H1 (cell line): ENCODE data around the gene KIF1B. TPM values are rescaled to one million over a fixed set of nuclear protein-coding genes. Genes with fewer than 3 reads are reported as not detected.

Source experiments
- CTCF ChIA-PET: fragments of 300-600 bp; sonication (Branson Sonifier 250); formaldehyde crosslinking; loops from one replicate; lab custom pipeline; 2021; ENCODE audit not compliant: partially characterized antibody; lab: Charles Lee
- POLR2A ChIA-PET: fragments of 300-600 bp; sonication (Branson Sonifier 250); formaldehyde crosslinking; loops from one replicate; lab custom pipeline; 2021; ENCODE audit warnings: inconsistent platforms; ENCODE audit not compliant: partially characterized antibody; lab: Charles Lee
- DNase-seq, 2 experiments: peaks; one replicate each; pipeline versions ENCODE4 v3.0.0 to v3.0.0-alpha.2; 2010 to 2022; ENCODE audit warnings: low spot score in 2 of 2, low read depth in 1 of 2, mixed read lengths in 1 of 2
- FAIRE-seq: peaks from 2 replicates; lab custom pipeline; 2011; peaks lifted over from hg19 to GRCh38; lab: Jason Lieb, UNC
- H2AFZ ChIP-seq: 2 replicates; pipeline ENCODE4 v1.8.1; 2012; ENCODE audit warnings: low read length, inconsistent platforms
- H2AK5ac ChIP-seq: 2 replicates; pipeline ENCODE4 v1.6.1; 2013; ENCODE audit warnings: low read depth, low read length
- H2BK120ac ChIP-seq: replicated peaks from 2 replicates; pipeline ENCODE3; 2013; ENCODE audit warnings: low read depth, low read length, inconsistent platforms
- H2BK12ac ChIP-seq: 2 replicates; pipeline ENCODE4 v1.6.1; 2013; ENCODE audit warnings: low read depth, low read length
- H2BK15ac ChIP-seq: 2 replicates; pipeline ENCODE4 v1.6.1; 2013; ENCODE audit warnings: low read length
- H2BK20ac ChIP-seq: 2 replicates; pipeline ENCODE4 v1.6.1; 2013; ENCODE audit warnings: low read length
- H2BK5ac ChIP-seq: 2 replicates; pipeline ENCODE4 v1.6.1; 2013; ENCODE audit warnings: low read depth, low read length
- H3K14ac ChIP-seq: 2 replicates; pipeline ENCODE4 v1.6.1; 2013; ENCODE audit warnings: inconsistent platforms; ENCODE audit not compliant: insufficient read length
- H3K18ac ChIP-seq: 2 replicates; pipeline ENCODE4 v1.6.1; 2013; ENCODE audit warnings: low read length; ENCODE audit errors: extremely low read depth
- H3K23ac ChIP-seq: 2 replicates; pipeline ENCODE4 v1.6.1; 2013; ENCODE audit warnings: inconsistent platforms; ENCODE audit not compliant: insufficient read length
- H3K23me2 ChIP-seq: 2 replicates; pipeline ENCODE4 v1.6.1; 2013; ENCODE audit warnings: low read depth, low read length
- H3K27ac ChIP-seq: 2 replicates; pipeline ENCODE4 v1.6.1; 2011; ENCODE audit warnings: low read depth, low read length, inconsistent platforms
- H3K27me3 ChIP-seq, 4 experiments: replicated peaks in 1 of 4; 1 replicate in 1 of 4; 2 replicates in 3 of 4; pipeline versions ENCODE4 v1.6.1 to v1.8.1; 2011 to 2013; ENCODE audit warnings: low read length in 3 of 4, mild to moderate bottlenecking in 3 of 4, inconsistent platforms in 2 of 4, mixed read lengths in 2 of 4, moderate library complexity in 1 of 4; ENCODE audit not compliant: control insufficient read depth in 3 of 4, insufficient read depth in 3 of 4; ENCODE audit errors: extremely low read depth in 1 of 4
- H3K36me3 ChIP-seq, 4 experiments: 2 replicates each; pipeline versions ENCODE4 v1.6.1 to v1.8.1; 2011 to 2013; ENCODE audit warnings: mild to moderate bottlenecking in 4 of 4, low read length in 3 of 4, moderate library complexity in 2 of 4, control low read depth in 1 of 4, inconsistent platforms in 1 of 4; ENCODE audit not compliant: insufficient read depth in 4 of 4, control insufficient read depth in 2 of 4
- H3K4ac ChIP-seq: replicated peaks from 2 replicates; pipeline ENCODE3; 2013; ENCODE audit warnings: low read length, low read depth, mixed read lengths, inconsistent platforms; ENCODE audit not compliant: insufficient read length
- H3K4me1 ChIP-seq, 4 experiments: replicated peaks in 1 of 4; 1 replicate in 1 of 4; 2 replicates in 3 of 4; pipeline versions ENCODE4 v1.6.1 to v1.8.1; 2011 to 2013; ENCODE audit warnings: low read length in 3 of 4, inconsistent platforms in 2 of 4, mixed read lengths in 1 of 4; ENCODE audit not compliant: insufficient read depth in 4 of 4, control insufficient read depth in 3 of 4
- H3K4me2 ChIP-seq, 2 experiments: 2 replicates each; pipeline versions ENCODE4 v1.6.1 to v1.8.1; 2011 to 2013; ENCODE audit warnings: low read depth in 2 of 2, low read length in 2 of 2, control low read depth in 1 of 2, inconsistent platforms in 1 of 2, mild to moderate bottlenecking in 1 of 2; ENCODE audit not compliant: insufficient read depth in 1 of 2
- H3K4me3 ChIP-seq, 4 experiments: fragments of 200-600, 300-600 bp in 1 of 4; sonication (generic), shearing (Covaris generic), sonication (Bioruptor Twin) in 1 of 4; 2 replicates each; pipeline versions ENCODE4 v1.5.1 to v1.8.1; 2011 to 2016; ENCODE audit warnings: low read length in 4 of 4, low read depth in 3 of 4, control low read depth in 2 of 4, inconsistent platforms in 2 of 4, mild to moderate bottlenecking in 2 of 4, mixed read lengths in 1 of 4, moderate library complexity in 1 of 4; ENCODE audit not compliant: insufficient read depth in 2 of 4; ENCODE audit errors: extremely low read depth in 1 of 4
- H3K56ac ChIP-seq: replicated peaks from 2 replicates; pipeline ENCODE3; 2013; ENCODE audit warnings: low read depth, mild to moderate bottlenecking, mixed read lengths, low read length, inconsistent platforms; ENCODE audit not compliant: insufficient read length
- H3K79me1 ChIP-seq: 2 replicates; pipeline ENCODE4 v1.6.1; 2013; ENCODE audit warnings: low read depth, low read length, control low read depth
- H3K79me2 ChIP-seq, 2 experiments: 2 replicates each; pipeline versions ENCODE4 v1.6.1 to v1.8.1; 2012 to 2013; ENCODE audit warnings: low read length in 2 of 2, mild to moderate bottlenecking in 2 of 2, inconsistent platforms in 1 of 2; ENCODE audit not compliant: insufficient read depth in 2 of 2, control insufficient read depth in 1 of 2
- H3K9ac ChIP-seq, 4 experiments: replicated peaks in 1 of 4; 1 replicate in 1 of 4; 2 replicates in 3 of 4; pipeline versions ENCODE4 v1.6.1 to v1.8.1; 2011 to 2013; ENCODE audit warnings: low read depth in 3 of 4, low read length in 3 of 4, control low read depth in 2 of 4, mild to moderate bottlenecking in 2 of 4, moderate library complexity in 2 of 4, inconsistent platforms in 1 of 4; ENCODE audit errors: extremely low read depth in 1 of 4
- H3K9me3 ChIP-seq, 2 experiments: 2 replicates each; pipeline versions ENCODE4 v1.6.1 to v1.8.1; 2012 to 2013; ENCODE audit warnings: mild to moderate bottlenecking in 2 of 2, moderate library complexity in 2 of 2, control low read depth in 1 of 2, inconsistent platforms in 1 of 2, low read depth in 1 of 2, low read length in 1 of 2, mixed read lengths in 1 of 2; ENCODE audit not compliant: insufficient read depth in 2 of 2
- H4K20me1 ChIP-seq, 2 experiments: replicated peaks in 1 of 2; 2 replicates each; pipeline versions ENCODE3 to v1.8.1; 2011 to 2013; ENCODE audit warnings: inconsistent platforms in 2 of 2, low read length in 2 of 2, mild to moderate bottlenecking in 1 of 2; ENCODE audit not compliant: insufficient read depth in 2 of 2, control insufficient read depth in 1 of 2
- H4K5ac ChIP-seq: 2 replicates; pipeline ENCODE4 v1.6.1; 2013; ENCODE audit warnings: low read length, low read depth, mixed read lengths, inconsistent platforms; ENCODE audit not compliant: insufficient read length
- H4K8ac ChIP-seq: 2 replicates; pipeline ENCODE4 v1.8.0; 2013; ENCODE audit warnings: mild to moderate bottlenecking, moderate library complexity, low read length, inconsistent platforms; ENCODE audit not compliant: insufficient read depth; ENCODE audit errors: extremely low read depth
- H4K91ac ChIP-seq: replicated peaks from 2 replicates; pipeline ENCODE3; 2013; ENCODE audit warnings: low read length, mixed read lengths, inconsistent platforms; ENCODE audit not compliant: insufficient read length
- RFX5 ChIP-seq: IDR thresholded peaks from 2 replicates; pipeline ENCODE4 v1.6.1; 2011; ENCODE audit warnings: low read depth, low read length, improper control_type of control experiment, borderline replicate concordance
- RXRA ChIP-seq: IDR thresholded peaks from 2 replicates; pipeline ENCODE4 v1.6.1; 2011; ENCODE audit warnings: low read depth, mild to moderate bottlenecking, low read length, moderate library complexity; ENCODE audit not compliant: insufficient read depth
- TCF12 ChIP-seq: IDR thresholded peaks from 2 replicates; pipeline ENCODE4 v1.6.1; 2011; ENCODE audit warnings: low read depth, mild to moderate bottlenecking, low read length
- YY1 ChIP-seq: IDR thresholded peaks from 2 replicates; pipeline ENCODE4 v1.6.1; 2011; ENCODE audit warnings: low read depth, mild to moderate bottlenecking, low read length
- WGBS, 2 experiments: shearing (Covaris generic) in 1 of 2; methylation state at CpG; one replicate each; pipeline versions ENCODE4 v1.1.6 to v1.1.7; 2013 to 2015; ENCODE audit warnings: low lambda C conversion rate in 2 of 2, mixed read lengths in 2 of 2, inconsistent platforms in 1 of 2, low coverage in 1 of 2, missing lambda C conversion rate in 1 of 2; ENCODE audit not compliant: insufficient replicate concordance in 2 of 2, insufficient coverage in 1 of 2, insufficient read length in 1 of 2; ENCODE audit errors: extremely low coverage in 1 of 2, missing lambda C conversion rate in 1 of 2; 5-methylcytosine and 5-hydroxymethylcytosine counted together
- polyA plus RNA-seq, 7 experiments: library from polyadenylated mRNA; depleted of rRNA in 3 of 7; stranded (reverse) in 5 of 7; unstranded in 2 of 7; fragments of >200 nt in 5 of 7; fragments of 200-250 nt in 2 of 7; gene quantifications; 1 replicate in 5 of 7; 2 replicates in 1 of 7; 4 replicates in 1 of 7; pipeline versions ENCODE4 v1.2.1 to v1.2.3, GENCODE V29; 2011 to 2013; ENCODE audit warnings: missing spikeins in 2 of 7, mixed read lengths in 2 of 7
- total RNA-seq: library from RNA; stranded (reverse); fragmentation: NEBNext Ultra II Directional; extraction: Animal tissue kit (Norgen Biotek cat#: 25700); gene quantifications from 2 replicates; pipeline ENCODE4 v1.2.1, GENCODE V29; 2021
- TF ChIP-seq, protein P1 (sequence below): IDR thresholded peaks from 2 replicates; pipeline ENCODE4 v1.6.1; 2011; ENCODE audit warnings: low read depth, mild to moderate bottlenecking, low read length; ENCODE audit not compliant: insufficient read depth

KIF1B gene
- total and polyA plus RNA-seq, 2 of the 8 experiments (the other 6 are each of a cell fraction or from before 2014, with no cell fraction given): 39.1 to 74.2 TPM

DNA sequence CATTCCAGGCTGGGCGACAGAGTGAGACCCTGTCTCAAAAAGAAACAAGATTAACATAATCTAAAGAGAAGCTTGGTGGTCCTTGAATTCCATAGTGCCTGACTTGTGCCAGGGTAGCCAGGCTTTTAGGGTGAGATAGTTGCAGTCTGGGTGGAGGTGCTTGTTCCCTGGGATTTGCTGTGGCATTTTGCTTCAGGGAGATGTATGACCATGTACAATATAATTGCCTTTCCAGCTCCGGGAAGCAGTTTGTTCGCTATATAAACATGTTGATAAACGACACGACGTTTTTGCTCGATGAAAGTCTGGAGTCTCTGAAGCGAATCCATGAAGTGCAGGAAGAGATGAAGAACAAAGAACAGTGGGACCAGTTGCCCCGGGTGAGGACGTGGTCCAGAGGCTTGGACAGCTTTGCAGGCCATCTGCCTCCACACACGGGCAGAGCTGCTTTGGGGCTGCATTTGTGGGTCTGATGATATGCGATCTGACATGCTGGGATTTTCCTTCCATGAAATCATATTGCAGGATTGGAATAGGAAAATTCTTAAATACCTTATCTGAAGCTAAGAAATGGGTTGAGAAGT is 49.4 kb upstream of the KIF1B start:
- no peak overlapping the region for H3K4me3 ChIP-seq
- H3K56ac ChIP-seq: no peak overlapping the region
- no peak overlapping the region for H3K14ac ChIP-seq
- DNase-seq (no peak), FAIRE-seq (no peak)
- H4K8ac ChIP-seq: no peak overlapping the region
- H3K23me2 ChIP-seq: no peaks in the 10 kb centered on the region
- no peaks in the 10 kb centered on the region for H4K20me1 ChIP-seq
- H2AK5ac ChIP-seq: no peak overlapping the region
- no peak overlapping the region for H3K27ac ChIP-seq
- H2BK20ac ChIP-seq: no peak overlapping the region
- H3K27me3 ChIP-seq: no peaks in the 10 kb centered on the region
- H3K79me1 ChIP-seq: no peaks in the 10 kb centered on the region
- H2BK5ac ChIP-seq: no peak overlapping the region
- POLR2A ChIA-PET: no interaction called here
- H2BK12ac ChIP-seq: no peak overlapping the region
- H3K79me2 ChIP-seq: no peaks in the 10 kb centered on the region
- no peak overlapping the region for H2BK15ac ChIP-seq
- H3K18ac ChIP-seq: no peak overlapping the region
- H3K4ac ChIP-seq: no peak overlapping the region
- TF ChIP-seq YY1: no peak
- TF ChIP-seq RXRA: no peak
- TF ChIP-seq TCF12: no peak
- TF ChIP-seq RFX5: no peak
- TF ChIP-seq, protein P1, sequence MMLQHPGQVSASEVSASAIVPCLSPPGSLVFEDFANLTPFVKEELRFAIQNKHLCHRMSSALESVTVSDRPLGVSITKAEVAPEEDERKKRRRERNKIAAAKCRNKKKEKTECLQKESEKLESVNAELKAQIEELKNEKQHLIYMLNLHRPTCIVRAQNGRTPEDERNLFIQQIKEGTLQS: no peak
- H3K4me1 ChIP-seq: no peaks in the 10 kb centered on the region
- H4K91ac ChIP-seq: no peak overlapping the region
- H3K36me3 ChIP-seq: peaks cover 7 to 28% (median 16%) of the 10 kb centered on the region in 4 experiments; a peak in 7 of 8 replicates
- WGBS, 2 experiments: 92% methylated on average over 12 of the region's 12 CpGs; no CpG with 5 or more reads in 1 of the 2 experiments
- CTCF ChIA-PET: interaction anchor here (1.3 to 3.9 kb wide), 2 partner anchors 8 to 210 kb away, joined by 3 to 21 read pairs; no protein-coding TSS in a partner anchor
- no peak overlapping the region for H3K23ac ChIP-seq
- no peak overlapping the region for H4K5ac ChIP-seq
- no peak overlapping the region for H2AFZ ChIP-seq
- H3K9me3 ChIP-seq: no peaks in the 10 kb centered on the region
- H3K9ac ChIP-seq: no peak overlapping the region
- H2BK120ac ChIP-seq: no peak overlapping the region
- H3K4me2 ChIP-seq: no peak overlapping the region
